ENCODE data around the gene RANBP1.
A peak's percentile ranks its signal among the peaks of the same experiment; 100 is the strongest.

The RANBP1 gene

GRCh38 chr22:20138868-20139267 lies 23.0 kb downstream of the RANBP1 start:
- DNase-seq, result no peak

GRCh38 chr22:20139391-20140106 lies 23.6 kb downstream of the RANBP1 start:
- no peak for DNase-seq

- no peak for DNase-seq
Measured at GRCh38 chr22:20140107-20140445, 24.2 kb downstream of the RANBP1 start.

- DNase-seq, result no peak
Measured at GRCh38 chr22:20140521-20140964, 24.6 kb downstream of the RANBP1 start.

GRCh38 chr22:20141186-20142077 lies 25.5 kb downstream of the RANBP1 start:
- DNase-seq, result peak; percentile 48

GRCh38 chr22:20142711-20143621 lies 27.1 kb downstream of the RANBP1 start:
- no peak for DNase-seq

- DNase-seq, result no peak
Measured at GRCh38 chr22:20143883-20144665, 28.2 kb downstream of the RANBP1 start.

GRCh38 chr22:20145206-20145831 lies 29.4 kb downstream of the RANBP1 start:
- no peak for DNase-seq

- DNase-seq, result no peak
Measured at GRCh38 chr22:20145832-20146223, 29.9 kb downstream of the RANBP1 start.

- no peak for DNase-seq
Measured at GRCh38 chr22:20146777-20147176, 30.9 kb downstream of the RANBP1 start.

- no peak for DNase-seq
Measured at GRCh38 chr22:20147237-20147988, 31.5 kb downstream of the RANBP1 start.

GRCh38 chr22:20148414-20148813 lies 32.5 kb downstream of the RANBP1 start:
- DNase-seq, result no peak

- DNase-seq, result no peak
Measured at GRCh38 chr22:20149257-20150250, 33.6 kb downstream of the RANBP1 start.

GRCh38 chr22:20150381-20151275 lies 34.7 kb downstream of the RANBP1 start, which contains the start of gene CCDC188:
Gene CCDC188 (minus strand): TSS chr22:20151055. CDS start chr22:20150986, 69 bp downstream.
- no peak for DNase-seq

GRCh38 chr22:20151276-20151588 lies 35.3 kb downstream of the RANBP1 start:
- DNase-seq, result no peak

GRCh38 chr22:20152464-20152890 lies 36.6 kb downstream of the RANBP1 start:
- DNase-seq, result no peak

GRCh38 chr22:20153945-20154344 lies 38.0 kb downstream of the RANBP1 start:
- no peak for DNase-seq

- no peak for DNase-seq
Measured at GRCh38 chr22:20154602-20155187, 38.8 kb downstream of the RANBP1 start.
